Liver (tissue), 9 donors: Measurements from ENCODE around the gene MKI67. TPM values are rescaled to one million over a fixed set of nuclear protein-coding genes. Genes with fewer than 3 reads are reported as not detected.
A peak's percentile ranks its signal among the peaks of the same experiment; 100 is the strongest.

Source experiments
- DNase-seq: peaks from one replicate; pipeline ENCODE4 v3.0.0-alpha.2; 2017; ENCODE audit warnings: low spot score
- H3K27ac ChIP-seq, 2 donors: one replicate each; pipeline ENCODE4 v1.7.0; 2013; ENCODE audit warnings: inconsistent platforms in 2 of 2, low read length in 2 of 2, control low read depth in 1 of 2, low read depth in 1 of 2, mild to moderate bottlenecking in 1 of 2
- H3K27me3 ChIP-seq, 4 donors: one replicate each; pipeline versions ENCODE4 v1.6.1 to v1.7.0; 2013; ENCODE audit warnings: low read length in 3 of 4, inconsistent platforms in 1 of 4, mild to moderate bottlenecking in 1 of 4, moderate library complexity in 1 of 4; ENCODE audit not compliant: control insufficient read depth in 4 of 4, insufficient read depth in 4 of 4
- H3K36me3 ChIP-seq, 4 donors: one replicate each; pipeline versions ENCODE4 v1.6.1 to v1.7.0; 2013; ENCODE audit warnings: low read length in 3 of 4, mild to moderate bottlenecking in 3 of 4, low read depth in 1 of 4, moderate library complexity in 1 of 4; ENCODE audit not compliant: control insufficient read depth in 4 of 4, insufficient read depth in 3 of 4
- H3K4me1 ChIP-seq, 4 donors: one replicate each; pipeline versions ENCODE4 v1.6.1 to v1.7.0; 2013; ENCODE audit warnings: low read length in 3 of 4, mild to moderate bottlenecking in 3 of 4, moderate library complexity in 1 of 4; ENCODE audit not compliant: control insufficient read depth in 4 of 4, insufficient read depth in 4 of 4
- H3K4me3 ChIP-seq, 3 donors: one replicate each; pipeline versions ENCODE4 v1.6.1 to v1.7.0; 2013; ENCODE audit warnings: low read length in 3 of 3, control low read depth in 1 of 3, low read depth in 1 of 3, mild to moderate bottlenecking in 1 of 3
- H3K9ac ChIP-seq, 2 donors: one replicate each; pipeline ENCODE4 v1.7.0; 2013; ENCODE audit warnings: low read length in 2 of 2, mild to moderate bottlenecking in 2 of 2, moderate library complexity in 2 of 2, control low read depth in 1 of 2, low read depth in 1 of 2
- H3K9me3 ChIP-seq, 4 donors: one replicate each; pipeline versions ENCODE4 v1.6.1 to v1.7.0; 2013; ENCODE audit warnings: low read length in 3 of 4; ENCODE audit not compliant: control insufficient read depth in 4 of 4
- CTCF ChIP-seq: fragments of 150-350 bp; IDR thresholded peaks from 2 replicates; pipeline ENCODE4 v1.5.1; 2017; ENCODE audit warnings: improper control_type of control experiment, low read depth, low read length; ENCODE audit not compliant: missing input control
- EGR1 ChIP-seq, 2 donors: IDR thresholded peaks; 2 replicates each; pipeline ENCODE4 v1.6.1; 2016 to 2018; ENCODE audit warnings: antibody characterized with exemption in 2 of 2, low read depth in 2 of 2
- FOXA1 ChIP-seq: IDR thresholded peaks from 2 replicates; pipeline ENCODE4 v1.6.1; 2016; ENCODE audit warnings: antibody characterized with exemption
- FOXA2 ChIP-seq: IDR thresholded peaks from 2 replicates; pipeline ENCODE4 v1.6.1; 2016; ENCODE audit warnings: antibody characterized with exemption
- GABPA ChIP-seq, 2 donors: IDR thresholded peaks in 1 of 2; conservative IDR thresholded peaks in 1 of 2; 2 replicates each; pipeline ENCODE4 v1.6.1; 2016; ENCODE audit warnings: antibody characterized with exemption in 2 of 2, mild to moderate bottlenecking in 1 of 2, moderate library complexity in 1 of 2
- JUND ChIP-seq, 2 donors: IDR thresholded peaks; 2 replicates each; pipeline ENCODE4 v1.6.1; 2016; ENCODE audit warnings: antibody characterized with exemption in 2 of 2
- MAX ChIP-seq: IDR thresholded peaks from 2 replicates; pipeline ENCODE4 v1.6.1; 2016; ENCODE audit warnings: antibody characterized with exemption
- NR2F2 ChIP-seq: IDR thresholded peaks from 2 replicates; pipeline ENCODE4 v1.6.1; 2016; ENCODE audit warnings: antibody characterized with exemption
- RAD21 ChIP-seq, 2 donors: IDR thresholded peaks; 2 replicates each; pipeline ENCODE4 v1.6.1; 2016; ENCODE audit warnings: antibody characterized with exemption in 2 of 2, mild to moderate bottlenecking in 2 of 2
- RXRA ChIP-seq, 2 donors: IDR thresholded peaks; 2 replicates each; pipeline ENCODE4 v1.6.1; 2017 to 2018; ENCODE audit warnings: antibody characterized with exemption in 2 of 2, mild to moderate bottlenecking in 1 of 2
- SP1 ChIP-seq: IDR thresholded peaks from 2 replicates; pipeline ENCODE4 v1.6.1; 2018; ENCODE audit warnings: antibody characterized with exemption, mild to moderate bottlenecking
- TAF1 ChIP-seq: conservative IDR thresholded peaks from 2 replicates; pipeline ENCODE4 v1.6.1; 2016; ENCODE audit warnings: antibody characterized with exemption, mild to moderate bottlenecking
- YY1 ChIP-seq: IDR thresholded peaks from 2 replicates; pipeline ENCODE4 v1.6.1; 2016; ENCODE audit warnings: antibody characterized with exemption, mild to moderate bottlenecking
- ZBTB33 ChIP-seq: IDR thresholded peaks from 2 replicates; pipeline ENCODE4 v1.6.1; 2016; ENCODE audit warnings: antibody characterized with exemption
- WGBS: extraction: QIAGEN DNeasy Blood & Tissue Kit; methylation state at CpG from one replicate; pipeline ENCODE4 v1.1.7; 2013; 5-methylcytosine and 5-hydroxymethylcytosine counted together
- polyA plus RNA-seq, 2 donors: library from polyadenylated mRNA; stranded (reverse) in 1 of 2; unstranded in 1 of 2; fragments of 200-250 nt in 1 of 2; fragments of >200 nt in 1 of 2; fragmentation: Nextera tagmentation in 1 of 2; extraction: Ambion mirVana in 1 of 2; gene quantifications; one replicate each; pipeline versions ENCODE4 v1.2.1 to v1.2.3, GENCODE V29; 2013 to 2015
- total RNA-seq, 2 donors: library from RNA; depleted of rRNA; stranded (reverse); fragments of >200 nt; gene quantifications; one replicate each; pipeline ENCODE4 v1.2.3, GENCODE V29; 2014
- TF ChIP-seq, protein P1 (sequence below): IDR thresholded peaks from 2 replicates; pipeline ENCODE4 v1.6.1; 2016; ENCODE audit warnings: antibody characterized with exemption
- TF ChIP-seq, protein P2 (sequence below): IDR thresholded peaks from 2 replicates; pipeline ENCODE4 v1.6.1; 2016; ENCODE audit warnings: antibody characterized with exemption, mild to moderate bottlenecking
- donor health status: healthy.
- donor health status: healthy.
- donor health status: healthy.
- donor health status: healthy.
- donor health status: healthy.

Gene MKI67
- total and polyA plus RNA-seq, 4 donors, result 0.25 to 54.5 (median 1.1) TPM

DNA sequence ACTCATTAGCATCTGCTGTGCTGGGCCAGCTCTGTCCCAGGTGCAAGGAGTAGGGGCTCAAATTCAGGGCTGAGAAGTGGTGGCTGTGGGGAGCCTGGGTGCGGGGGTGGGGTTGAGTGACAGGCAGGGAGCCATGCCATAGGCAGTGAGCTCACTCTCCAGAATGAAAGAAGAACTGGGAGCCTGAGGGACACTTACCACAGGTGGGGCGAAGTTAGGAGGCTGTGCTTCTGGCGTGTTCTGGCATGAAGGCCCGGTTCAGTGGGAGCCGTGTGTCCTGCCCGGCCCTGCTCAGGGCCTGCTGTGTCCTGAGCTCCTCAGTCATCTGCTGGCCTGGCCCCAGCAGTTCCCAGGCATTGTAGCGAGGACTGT, 62.5 kb downstream of the MKI67 start (continued):
- TF ChIP-seq CTCF, result no peak
- TF ChIP-seq MAX, result no peak
- no peak for TF ChIP-seq RAD21 (IDR thresholded peaks at IDR 0.05)
- TF ChIP-seq FOXA2, result no peak
- no peak for TF ChIP-seq JUND (IDR thresholded peaks at IDR 0.05)
- TF ChIP-seq GABPA (IDR thresholded peaks at IDR 0.05 in 1 of 2, conservative IDR thresholded peaks at IDR 0.05 in 1 of 2), result no peak
- TF ChIP-seq, protein P1, sequence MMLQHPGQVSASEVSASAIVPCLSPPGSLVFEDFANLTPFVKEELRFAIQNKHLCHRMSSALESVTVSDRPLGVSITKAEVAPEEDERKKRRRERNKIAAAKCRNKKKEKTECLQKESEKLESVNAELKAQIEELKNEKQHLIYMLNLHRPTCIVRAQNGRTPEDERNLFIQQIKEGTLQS, result no peak
- no peak for TF ChIP-seq FOXA1
- no peak for TF ChIP-seq EGR1 (IDR thresholded peaks at IDR 0.05; ENCODE audit: low read depth in 2 of 2)

DNA sequence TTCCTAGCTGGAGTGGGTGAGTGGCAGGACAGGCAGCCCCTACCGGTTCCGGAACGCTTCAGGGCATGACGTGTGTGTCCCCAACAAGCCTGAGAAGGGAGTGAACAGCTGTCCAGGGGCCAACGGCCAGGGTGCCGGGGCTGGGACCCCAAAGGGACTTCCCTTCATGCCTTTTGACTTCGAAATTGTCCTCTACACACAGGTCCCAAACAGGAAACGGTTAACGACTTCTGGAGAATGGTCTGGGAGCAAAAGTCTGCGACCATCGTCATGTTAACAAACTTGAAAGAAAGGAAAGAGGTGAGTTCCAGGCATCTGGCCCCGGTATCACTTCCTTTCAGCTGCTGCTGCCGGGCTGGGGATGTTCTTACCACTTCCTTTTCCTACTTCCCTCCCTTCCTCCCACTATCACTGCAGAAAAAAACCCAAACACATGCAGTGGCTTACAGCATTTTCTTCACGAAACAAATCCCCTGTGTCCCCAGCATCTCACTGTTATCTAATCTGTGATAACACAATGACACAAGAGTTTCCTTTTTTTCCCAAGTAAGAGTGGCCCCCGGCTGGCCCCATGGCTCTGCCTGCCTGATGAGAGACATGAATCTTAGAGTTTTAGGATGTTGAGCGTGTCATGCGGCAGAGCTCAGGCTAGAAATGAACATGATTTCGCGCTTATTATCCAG, 63.2 kb downstream of the MKI67 start:
- peaks cover 0 to 7% (median 1%) of the 10 kb centered on the region in 4 donors for H3K4me1 ChIP-seq
- TF ChIP-seq SP1 (peak; percentile 29), ZBTB33 (no peak), MAX (no peak), NR2F2 (peak; percentile 76), EGR1 (IDR thresholded peaks at IDR 0.05; ENCODE audit: low read depth in 2 of 2) (peak; percentile 45 to 74), YY1 (no peak)

GRCh38 chr10:128062331-128062880, 63.8 kb downstream of the MKI67 start:
- H3K27ac ChIP-seq, result peak overlapping the region; percentile 36 to 76
- peaks cover 0 to 2% (median 0%) of the 10 kb centered on the region in 4 donors for H3K36me3 ChIP-seq
- H3K4me1 ChIP-seq, result peaks cover 0 to 7% (median 1%) of the 10 kb centered on the region in 4 donors
- no peak for DNase-seq
- H3K9me3 ChIP-seq, result no peaks in the 10 kb centered on the region
- no peak overlapping the region for H3K4me3 ChIP-seq
- 29% methylated on average over 11 of the region's 11 CpGs for WGBS
- H3K27me3 ChIP-seq, result peaks cover 0 to 3% (median under 1%) of the 10 kb centered on the region in 4 donors
- no peak overlapping the region for H3K9ac ChIP-seq
- TF ChIP-seq CTCF, result no peak
- TF ChIP-seq, protein P1, result no peak
- TF ChIP-seq JUND (IDR thresholded peaks at IDR 0.05), result no peak
- TF ChIP-seq MAX, result no peak
- no peak for TF ChIP-seq NR2F2
- TF ChIP-seq RXRA (IDR thresholded peaks at IDR 0.05), result no peak
- TF ChIP-seq, protein P2, sequence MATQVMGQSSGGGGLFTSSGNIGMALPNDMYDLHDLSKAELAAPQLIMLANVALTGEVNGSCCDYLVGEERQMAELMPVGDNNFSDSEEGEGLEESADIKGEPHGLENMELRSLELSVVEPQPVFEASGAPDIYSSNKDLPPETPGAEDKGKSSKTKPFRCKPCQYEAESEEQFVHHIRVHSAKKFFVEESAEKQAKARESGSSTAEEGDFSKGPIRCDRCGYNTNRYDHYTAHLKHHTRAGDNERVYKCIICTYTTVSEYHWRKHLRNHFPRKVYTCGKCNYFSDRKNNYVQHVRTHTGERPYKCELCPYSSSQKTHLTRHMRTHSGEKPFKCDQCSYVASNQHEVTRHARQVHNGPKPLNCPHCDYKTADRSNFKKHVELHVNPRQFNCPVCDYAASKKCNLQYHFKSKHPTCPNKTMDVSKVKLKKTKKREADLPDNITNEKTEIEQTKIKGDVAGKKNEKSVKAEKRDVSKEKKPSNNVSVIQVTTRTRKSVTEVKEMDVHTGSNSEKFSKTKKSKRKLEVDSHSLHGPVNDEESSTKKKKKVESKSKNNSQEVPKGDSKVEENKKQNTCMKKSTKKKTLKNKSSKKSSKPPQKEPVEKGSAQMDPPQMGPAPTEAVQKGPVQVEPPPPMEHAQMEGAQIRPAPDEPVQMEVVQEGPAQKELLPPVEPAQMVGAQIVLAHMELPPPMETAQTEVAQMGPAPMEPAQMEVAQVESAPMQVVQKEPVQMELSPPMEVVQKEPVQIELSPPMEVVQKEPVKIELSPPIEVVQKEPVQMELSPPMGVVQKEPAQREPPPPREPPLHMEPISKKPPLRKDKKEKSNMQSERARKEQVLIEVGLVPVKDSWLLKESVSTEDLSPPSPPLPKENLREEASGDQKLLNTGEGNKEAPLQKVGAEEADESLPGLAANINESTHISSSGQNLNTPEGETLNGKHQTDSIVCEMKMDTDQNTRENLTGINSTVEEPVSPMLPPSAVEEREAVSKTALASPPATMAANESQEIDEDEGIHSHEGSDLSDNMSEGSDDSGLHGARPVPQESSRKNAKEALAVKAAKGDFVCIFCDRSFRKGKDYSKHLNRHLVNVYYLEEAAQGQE, result no peak
- TF ChIP-seq FOXA1, result no peak
- no peak for TF ChIP-seq TAF1

More for the DNA sequence above, 63.2 kb downstream of the MKI67 start:
- H3K36me3 ChIP-seq, result peaks cover 0 to 2% (median 0%) of the 10 kb centered on the region in 4 donors
- 42% methylated on average over 19 of the region's 19 CpGs for WGBS
- H3K27ac ChIP-seq, result peak overlapping the region; percentile 49 to 76
- no peaks in the 10 kb centered on the region for H3K9me3 ChIP-seq
- no peak overlapping the region for H3K4me3 ChIP-seq
- no peak overlapping the region for H3K9ac ChIP-seq
- H3K27me3 ChIP-seq, result peaks cover 0 to 3% (median under 1%) of the 10 kb centered on the region in 4 donors
- no peak for DNase-seq
